ENCODE data around the gene SPRED2.

SPRED2 gene

GRCh38 chr2:65411056-65411795 is 21.2 kb downstream of the SPRED2 start:
- DNase-seq = no peak

DNA sequence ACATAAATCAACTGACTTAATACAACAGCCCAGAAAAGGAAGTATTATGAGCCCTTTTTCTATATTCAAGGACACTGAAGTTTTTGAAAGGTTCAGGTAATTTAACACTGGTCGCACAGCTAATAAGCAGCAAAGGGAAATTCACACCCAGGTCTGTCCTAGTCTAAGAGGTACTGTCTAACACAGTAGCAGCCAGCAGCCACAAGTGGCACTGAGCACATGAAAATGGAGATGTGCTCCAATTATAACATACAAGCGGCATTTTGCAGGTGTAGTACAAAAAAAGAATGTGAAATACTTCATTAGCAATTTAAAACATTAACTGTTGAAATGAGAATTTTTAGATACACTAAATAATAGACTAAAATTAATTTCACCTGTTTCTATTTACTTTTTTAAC is 23.4 kb downstream of the SPRED2 start:
- DNase-seq = no peak

DNA sequence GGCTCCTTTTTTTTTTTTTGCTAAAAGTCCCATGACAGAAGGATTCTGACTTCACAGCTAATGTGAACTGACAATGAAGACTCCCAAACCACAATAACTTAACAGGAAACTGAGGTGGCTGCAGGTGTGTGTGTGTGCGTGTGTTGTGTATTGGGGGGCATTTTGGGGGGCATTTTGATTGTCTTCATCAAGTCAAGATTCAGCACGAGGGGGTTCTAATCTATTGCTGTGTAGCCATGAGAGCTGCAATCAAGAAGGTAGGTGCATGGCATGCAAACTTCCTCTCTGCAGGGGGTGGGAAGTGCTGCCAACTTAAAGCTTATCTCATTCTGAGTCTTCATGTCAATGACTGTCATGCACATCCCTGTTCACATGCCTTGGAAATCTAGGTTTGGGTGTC is 25.2 kb downstream of the SPRED2 start:
- no peak for DNase-seq

DNA sequence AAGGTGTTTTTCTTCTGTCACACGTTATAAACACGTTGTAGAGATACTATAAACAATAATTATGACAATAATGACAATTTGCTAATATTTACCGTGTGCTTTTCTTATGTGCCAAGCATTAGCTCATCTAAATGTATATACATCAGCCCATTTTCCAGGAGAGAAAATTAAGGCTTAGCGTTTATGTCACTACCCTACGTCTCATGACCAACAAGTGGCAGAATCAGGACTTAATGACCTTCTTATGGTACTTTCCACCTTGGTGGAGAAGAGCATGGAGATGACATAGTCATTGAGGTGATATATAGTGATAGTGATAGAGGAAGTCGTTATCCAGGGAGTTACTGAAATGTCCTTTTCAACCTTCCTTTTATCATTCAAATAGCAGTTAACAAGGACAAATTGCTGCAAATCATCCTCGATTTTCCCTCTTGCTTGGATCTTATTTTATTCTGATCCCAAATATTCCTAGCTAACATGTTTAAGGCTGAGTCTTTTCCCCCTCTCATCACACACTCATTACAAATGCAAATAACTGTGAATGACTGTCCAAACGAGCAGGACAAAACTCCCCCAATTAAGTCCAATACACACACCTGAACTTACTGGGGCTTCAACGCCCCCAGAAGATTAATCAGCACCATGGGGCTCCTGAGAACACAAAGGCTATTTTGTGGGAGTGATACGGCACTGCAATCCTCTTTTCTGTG is 27.3 kb downstream of the SPRED2 start:
- no peak for DNase-seq

DNA sequence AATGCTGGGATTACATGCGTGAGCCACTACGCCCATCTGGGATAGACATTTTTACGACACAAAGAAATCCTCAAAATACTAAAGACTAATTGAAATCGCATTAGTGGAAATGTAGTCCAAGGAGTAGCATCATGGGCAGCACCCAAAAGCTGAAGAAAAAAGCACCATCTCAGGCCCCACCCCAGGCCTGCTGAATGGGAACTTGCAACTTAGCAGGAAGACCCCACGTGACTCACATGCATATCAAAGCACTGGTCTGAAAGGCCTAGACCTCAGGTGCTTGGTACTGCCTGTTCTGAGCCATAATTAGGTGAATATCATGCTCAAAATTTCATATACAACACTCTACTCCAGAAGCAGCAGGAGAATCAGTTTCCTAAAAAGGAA is 28.9 kb downstream of the SPRED2 start:
- no peak for DNase-seq

GRCh38 chr2:65402780-65403528 is 29.4 kb downstream of the SPRED2 start:
- DNase-seq = no peak

GRCh38 chr2:65402323-65402722 is 30.1 kb downstream of the SPRED2 start:
- DNase-seq = no peak

DNA sequence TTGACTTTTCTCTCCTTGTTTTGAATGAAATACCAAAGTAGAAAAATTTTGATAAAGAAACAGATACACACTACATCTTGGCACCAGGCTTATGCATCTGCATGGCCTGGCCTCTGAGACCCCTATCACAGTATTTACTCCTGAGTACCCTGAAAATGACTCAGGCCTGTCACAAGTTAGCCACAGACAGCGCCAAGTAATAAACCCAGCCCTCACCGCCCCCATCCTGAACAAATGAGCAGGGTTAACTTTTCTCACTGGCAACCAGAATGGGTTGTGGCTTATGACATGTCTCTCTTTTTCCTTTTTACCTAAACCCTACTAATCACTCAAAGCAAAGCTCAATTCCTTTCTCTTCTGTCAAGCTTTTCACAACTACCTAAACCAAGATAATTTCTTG is 35.3 kb downstream of the SPRED2 start:
- DNase-seq = no peak

GRCh38 chr2:65396348-65397026 is 35.9 kb downstream of the SPRED2 start:
- no peak for DNase-seq

- DNase-seq = no peak
Measured at GRCh38 chr2:65395621-65396347, 36.6 kb downstream of the SPRED2 start.

- no peak for DNase-seq
Measured at GRCh38 chr2:65393743-65394422, 38.5 kb downstream of the SPRED2 start.

DNA sequence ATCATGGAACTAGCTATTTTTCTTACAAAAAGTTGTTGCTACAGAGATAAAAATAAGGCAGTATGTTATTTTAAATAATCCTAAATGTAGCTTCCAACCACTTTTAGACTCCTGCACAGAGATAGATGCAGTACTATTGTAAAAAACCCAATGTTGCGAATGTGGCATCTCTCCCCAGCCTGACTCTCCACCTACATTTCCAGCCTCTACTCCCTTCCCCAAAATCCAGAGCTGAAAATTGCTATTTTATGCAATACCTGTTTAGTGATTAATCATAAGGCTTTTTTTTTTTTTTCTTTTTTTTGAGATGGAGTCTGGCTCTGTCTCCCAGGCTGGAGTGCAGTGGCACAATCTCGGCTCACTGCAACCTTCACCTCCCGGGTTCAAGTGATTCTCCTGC is 39.4 kb downstream of the SPRED2 start:
- DNase-seq = no peak

- no peak for DNase-seq
Measured at GRCh38 chr2:65392609-65393008, 39.8 kb downstream of the SPRED2 start.

GRCh38 chr2:65390134-65390533 is 42.3 kb downstream of the SPRED2 start:
- peak; percentile 23 for DNase-seq

DNA sequence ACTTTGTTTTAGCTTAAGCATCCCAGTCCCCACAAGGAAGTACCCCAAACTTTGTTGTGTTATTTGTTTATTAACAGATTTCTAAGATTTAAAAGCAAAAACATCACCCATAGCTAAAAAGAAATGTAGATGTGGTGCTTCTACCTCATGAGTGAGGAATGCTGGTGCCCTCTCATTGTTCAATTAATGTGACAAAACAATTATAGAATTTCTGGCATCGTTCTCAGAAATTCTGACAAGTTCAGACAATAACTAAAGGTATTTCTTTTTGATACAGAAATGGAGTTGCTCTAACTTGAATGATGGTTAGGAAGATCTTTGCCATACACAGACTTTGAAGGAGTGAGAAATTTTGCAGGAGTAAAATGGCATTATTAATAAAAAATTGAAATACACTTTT is 42.9 kb downstream of the SPRED2 start:
- no peak for DNase-seq

DNA sequence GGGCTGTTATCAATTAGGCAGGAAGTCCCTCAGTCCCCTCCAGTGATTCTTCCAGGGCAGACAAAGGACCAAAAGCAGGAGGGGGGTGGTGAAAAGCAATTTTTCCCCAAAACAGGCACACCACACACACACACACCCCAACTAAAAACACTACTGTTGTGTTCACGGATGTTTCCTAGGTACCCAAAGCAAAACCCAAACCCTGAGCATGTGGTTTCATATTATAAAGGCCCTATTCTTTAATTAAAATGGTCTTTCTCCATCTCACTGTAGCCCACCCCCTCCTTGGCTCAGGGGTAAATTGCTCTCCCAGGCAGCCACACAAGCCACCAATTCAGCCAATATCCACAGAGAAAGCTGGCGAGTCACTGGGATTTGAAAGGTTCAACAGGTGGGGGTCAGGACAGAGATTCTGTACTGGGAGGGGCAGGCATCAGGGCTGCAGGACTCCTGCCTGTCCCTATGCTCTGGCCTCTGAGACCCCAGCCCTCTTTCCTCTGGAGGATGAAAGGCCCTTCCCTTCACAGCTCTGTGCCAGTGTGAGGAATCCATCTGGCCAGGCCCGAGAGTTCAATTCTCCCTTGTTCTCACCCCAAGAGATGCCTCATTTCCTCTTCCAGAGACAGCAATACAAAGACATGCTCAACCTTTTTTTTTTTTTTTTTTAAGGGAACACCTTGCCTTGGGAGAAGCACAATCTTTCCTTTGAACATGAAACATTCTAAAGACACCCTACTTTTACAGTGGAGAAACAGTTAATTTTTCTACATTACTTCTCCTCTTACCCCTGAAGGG is 43.6 kb downstream of the SPRED2 start:
- no peak for DNase-seq

GRCh38 chr2:65388051-65388531 is 44.3 kb downstream of the SPRED2 start:
- DNase-seq = no peak

DNA sequence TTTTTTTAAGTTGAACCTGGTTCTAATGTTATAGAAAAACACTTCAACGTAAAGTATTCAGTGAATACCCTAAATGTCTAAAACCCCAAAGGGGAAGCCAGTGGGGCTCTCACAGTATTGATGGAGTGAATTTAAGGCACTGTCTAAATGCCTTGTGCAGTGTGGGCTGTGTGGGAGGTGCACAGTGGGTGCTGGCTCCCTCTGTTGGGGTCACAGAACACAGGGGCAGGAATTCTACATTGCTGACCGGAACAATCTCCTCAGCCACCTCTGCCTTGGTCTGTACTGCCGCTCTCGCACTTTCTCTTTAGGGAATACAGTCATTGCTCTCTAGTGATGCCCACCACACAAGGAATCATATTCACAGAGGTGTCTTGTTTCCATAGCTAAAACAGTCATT is 45.4 kb downstream of the SPRED2 start:
- DNase-seq = no peak

- DNase-seq = no peak
Measured at GRCh38 chr2:65386344-65386743, 46.1 kb downstream of the SPRED2 start.

- DNase-seq = no peak
Measured at GRCh38 chr2:65383541-65384488, 48.6 kb downstream of the SPRED2 start.
